Activated CD4-positive, alpha-beta T cell treated with anti-CD3 and anti-CD28 coated beads, Interleukin-2, amount 50 U/mL, for 48 hours (primary cell): ENCODE measurements around the gene SLCO4A1.

Experiments
- DNase-seq, 2 experiments: peaks; one replicate each; pipeline ENCODE4 v3.0.0-alpha.2; 2020

The SLCO4A1 gene

GRCh38 chr20:62689861-62690260, 47.6 kb downstream of the SLCO4A1 start:
- DNase-seq = no peak

- DNase-seq = no peak
Measured at GRCh38 chr20:62690261-62690820, 48.0 kb downstream of the SLCO4A1 start.

- DNase-seq = no peak
Measured at GRCh38 chr20:62691487-62691886, 49.2 kb downstream of the SLCO4A1 start.

- no peak for DNase-seq
Measured at GRCh38 chr20:62692176-62692575, 49.9 kb downstream of the SLCO4A1 start.

- no peak for DNase-seq
Measured at GRCh38 chr20:62692801-62693523, 50.7 kb downstream of the SLCO4A1 start.

GRCh38 chr20:62693524-62693922, 51.2 kb downstream of the SLCO4A1 start:
- DNase-seq = no peak

GRCh38 chr20:62694106-62694505, 51.8 kb downstream of the SLCO4A1 start:
- no peak for DNase-seq

- DNase-seq = no peak
Measured at GRCh38 chr20:62694868-62695267, 52.6 kb downstream of the SLCO4A1 start.

- DNase-seq = no peak
Measured at GRCh38 chr20:62695448-62696414, 53.4 kb downstream of the SLCO4A1 start.

GRCh38 chr20:62696434-62696957, 54.2 kb downstream of the SLCO4A1 start:
- no peak for DNase-seq

GRCh38 chr20:62696989-62697388, 54.7 kb downstream of the SLCO4A1 start:
- DNase-seq = no peak

GRCh38 chr20:62697468-62697912, 55.2 kb downstream of the SLCO4A1 start:
- no peak for DNase-seq

GRCh38 chr20:62698231-62698630, 55.9 kb downstream of the SLCO4A1 start:
- no peak for DNase-seq

- no peak for DNase-seq
Measured at GRCh38 chr20:62699296-62699695, 57.0 kb downstream of the SLCO4A1 start.

- no peak for DNase-seq
Measured at GRCh38 chr20:62699741-62700140, 57.4 kb downstream of the SLCO4A1 start.

- DNase-seq = no peak
Measured at GRCh38 chr20:62700261-62700930, 58.1 kb downstream of the SLCO4A1 start.

GRCh38 chr20:62701161-62702012, 59.1 kb downstream of the SLCO4A1 start:
- DNase-seq = no peak

- no peak for DNase-seq
Measured at GRCh38 chr20:62702013-62702300, 59.7 kb downstream of the SLCO4A1 start.

GRCh38 chr20:62702895-62703852, 60.9 kb downstream of the SLCO4A1 start:
- DNase-seq = peak; percentile 24 to 40

GRCh38 chr20:62703853-62704228, 61.5 kb downstream of the SLCO4A1 start:
- no peak for DNase-seq
